ENCODE data around the gene TAOK2. TPM values are rescaled to one million over a fixed set of nuclear protein-coding genes. Genes with fewer than 3 reads are reported as not detected.
"Not testable (repeated sequence)": the region's sequence is repeated elsewhere in the genome, so short reads cannot be mapped to it uniquely, and the experiment has no call there.

Gene TAOK2
- total and polyA plus RNA-seq, 2 experiments from 2014 or later, result 13.6 to 57.9 TPM

- TF ChIP-seq EZH2phosphoT487 (IDR thresholded peaks at IDR 0.05; ENCODE audit: insufficient read depth, low read depth), result no peak
- TF ChIP-seq EZH2 (IDR thresholded peaks at IDR 0.05; ENCODE audit: insufficient read depth, poor library complexity, severe bottlenecking), result no peak
- 3 to 4% methylated on average over 12 of the region's 12 CpGs for WGBS, 2 experiments (ENCODE audit: low coverage in 1 of 2, low lambda C conversion rate in 2 of 2, missing lambda C conversion rate in 2 of 2)
- H3K27me3 ChIP-seq (replicated peaks; ENCODE audit: insufficient read depth), result no peaks in the 10 kb centered on the region
- H3K36me3 ChIP-seq (ENCODE audit: low read depth), result no peaks in the 10 kb centered on the region; the same call in 1 of the 2 replicates
- peak overlapping the region; percentile 90 for H3K9ac ChIP-seq
- H4K20me1 ChIP-seq (ENCODE audit: insufficient read depth), result peaks cover 4% of the 10 kb centered on the region; the same call in 1 of the 2 replicates
- DNase-seq, result peak; percentile 69
- H3K27ac ChIP-seq, result peak overlapping the region; percentile 73
- peak overlapping the region; percentile 90 for H3K4me3 ChIP-seq
- in situ Hi-C loops (cut with MboI), result no loop called here
- H3K9me2 ChIP-seq (ENCODE audit: insufficient read depth), result no peaks in the 10 kb centered on the region
- H3K4me2 ChIP-seq (ENCODE audit: unreplicated experiment), result peak overlapping the region; percentile 94
- H2AFZ ChIP-seq, result peak overlapping the region; percentile 92
- H3K79me2 ChIP-seq (ENCODE audit: insufficient read depth), result peaks cover 42% of the 10 kb centered on the region
- peaks cover 13% of the 10 kb centered on the region; the same call in 1 of the 2 replicates for H3F3A ChIP-seq (ENCODE audit: insufficient read depth)
- peaks cover 22% of the 10 kb centered on the region for H3K4me1 ChIP-seq (ENCODE audit: insufficient read depth)
- no peaks in the 10 kb centered on the region for H3K9me3 ChIP-seq (ENCODE audit: low read depth)
These were observed 47.0 kb upstream of the TAOK2 start for GRCh38 chr16:29926711-29927052.

GRCh38 chr16:29927070-29927905, 46.4 kb upstream of the TAOK2 start:
- Histone ChIP-seq H3K9me3 (ENCODE audit: low read depth) (no peaks in the 10 kb centered on the region), H3K4me2 (ENCODE audit: unreplicated experiment) (peak overlapping the region; percentile 94), H3K79me2 (ENCODE audit: insufficient read depth) (peaks cover 36% of the 10 kb centered on the region), H3K4me3 (peak overlapping the region; percentile 90), H3K36me3 (ENCODE audit: low read depth) (no peaks in the 10 kb centered on the region; the same call in 1 of the 2 replicates), H3K27me3 (replicated peaks; ENCODE audit: insufficient read depth) (no peaks in the 10 kb centered on the region), H3F3A (ENCODE audit: insufficient read depth) (peaks cover 13% of the 10 kb centered on the region; the same call in 1 of the 2 replicates), H3K4me1 (ENCODE audit: insufficient read depth) (peaks cover 22% of the 10 kb centered on the region), H2AFZ (peak overlapping the region; percentile 92), H4K20me1 (ENCODE audit: insufficient read depth) (peaks cover 4% of the 10 kb centered on the region; the same call in 1 of the 2 replicates), H3K27ac (peak overlapping the region; percentile 73), H3K9me2 (ENCODE audit: insufficient read depth) (no peaks in the 10 kb centered on the region), H3K9ac (peak overlapping the region; percentile 90)
- WGBS, 2 experiments (ENCODE audit: low coverage in 1 of 2, low lambda C conversion rate in 2 of 2, missing lambda C conversion rate in 2 of 2), result 39 to 43% methylated on average over 12 of the region's 12 CpGs
- in situ Hi-C loops (cut with MboI), result no loop called here
- DNase-seq, result peak; percentile 41
- TF ChIP-seq EZH2phosphoT487 (IDR thresholded peaks at IDR 0.05; ENCODE audit: insufficient read depth, low read depth) (no peak), EZH2 (IDR thresholded peaks at IDR 0.05; ENCODE audit: insufficient read depth, poor library complexity, severe bottlenecking) (no peak)

- H3K9me2 ChIP-seq (ENCODE audit: insufficient read depth); in situ Hi-C loops (cut with MboI); H3K4me2 ChIP-seq (ENCODE audit: unreplicated experiment); H3K4me1 ChIP-seq (ENCODE audit: insufficient read depth); H3K36me3 ChIP-seq (ENCODE audit: low read depth); H3K27ac ChIP-seq; H3K79me2 ChIP-seq (ENCODE audit: insufficient read depth); H3K9me3 ChIP-seq (ENCODE audit: low read depth); H2AFZ ChIP-seq; H4K20me1 ChIP-seq (ENCODE audit: insufficient read depth); H3K27me3 ChIP-seq (replicated peaks; ENCODE audit: insufficient read depth); H3K4me3 ChIP-seq; H3F3A ChIP-seq (ENCODE audit: insufficient read depth); DNase-seq; H3K9ac ChIP-seq: not testable (repeated sequence)
- WGBS, 2 experiments (ENCODE audit: low coverage in 1 of 2, low lambda C conversion rate in 2 of 2, missing lambda C conversion rate in 2 of 2), result 59 to 77% methylated on average over 2 of the region's 2 CpGs
These were observed 41.9 kb upstream of the TAOK2 start for GRCh38 chr16:29931750-29932149.

GRCh38 chr16:29940656-29941055, 33.0 kb upstream of the TAOK2 start:
- Histone ChIP-seq H3K27me3 (replicated peaks; ENCODE audit: insufficient read depth) (no peaks in the 10 kb centered on the region), H3K9me2 (ENCODE audit: insufficient read depth) (no peaks in the 10 kb centered on the region), H3K79me2 (ENCODE audit: insufficient read depth) (no peaks in the 10 kb centered on the region), H3K4me1 (ENCODE audit: insufficient read depth) (peaks cover 17% of the 10 kb centered on the region), H3K4me2 (ENCODE audit: unreplicated experiment) (no peak overlapping the region), H3F3A (ENCODE audit: insufficient read depth) (peaks cover 19% of the 10 kb centered on the region), H3K27ac (no peak overlapping the region), H3K4me3 (no peak overlapping the region), H3K9me3 (ENCODE audit: low read depth) (no peaks in the 10 kb centered on the region), H2AFZ (no peak overlapping the region), H3K36me3 (ENCODE audit: low read depth) (no peaks in the 10 kb centered on the region), H4K20me1 (ENCODE audit: insufficient read depth) (no peaks in the 10 kb centered on the region), H3K9ac (no peak overlapping the region)
- TF ChIP-seq EZH2 (IDR thresholded peaks at IDR 0.05; ENCODE audit: insufficient read depth, poor library complexity, severe bottlenecking), result no peak
- TF ChIP-seq EZH2phosphoT487 (IDR thresholded peaks at IDR 0.05; ENCODE audit: insufficient read depth, low read depth), result no peak
- WGBS, 2 experiments (ENCODE audit: low coverage in 1 of 2, low lambda C conversion rate in 2 of 2, missing lambda C conversion rate in 2 of 2), result 73 to 77% methylated on average over 4 of the region's 4 CpGs
- in situ Hi-C loops (cut with MboI), result no loop called here
- DNase-seq, result no peak

Measured in GM23248 (cell line).